ENCODE data around the gene GNB1L.

GNB1L gene

GRCh38 chr22:19851291-19852176, 3.1 kb downstream of the GNB1L start:
- no peak overlapping the region for H3K18ac ChIP-seq (ENCODE audit: low read depth in 1 of 2, low read length in 2 of 2)
- H3K4me1 ChIP-seq (ENCODE audit: control insufficient read depth, insufficient read depth, low read depth, low read length): peaks cover 54% of the 10 kb centered on the region
- no peak overlapping the region for H3K23ac ChIP-seq (ENCODE audit: low read length in 2 of 2)
- H2AK5ac ChIP-seq (ENCODE audit: low read length, severe bottlenecking): no peak overlapping the region
- H3K4me3 ChIP-seq (ENCODE audit: insufficient read depth in 1 of 2, low read depth in 1 of 2, low read length in 2 of 2): no peak overlapping the region
- H3K9me3 ChIP-seq (ENCODE audit: control insufficient read depth, low read length): no peaks in the 10 kb centered on the region
- H3K4me2 ChIP-seq (ENCODE audit: low read length, poor library complexity, severe bottlenecking): no peak overlapping the region
- no peak overlapping the region for H2BK12ac ChIP-seq (ENCODE audit: low read length in 2 of 2)
- 93% methylated on average over 21 of the region's 21 CpGs for WGBS
- no peak overlapping the region for H2BK120ac ChIP-seq (ENCODE audit: low read depth, low read length)
- no peak overlapping the region for H3K4ac ChIP-seq (ENCODE audit: low read depth in 1 of 2, low read length in 2 of 2)
- H3K27me3 ChIP-seq (ENCODE audit: control insufficient read depth in 1 of 2, insufficient read depth in 1 of 2, low read length in 2 of 2): no peaks in the 10 kb centered on the region
- peaks cover 27 to 43% of the 10 kb centered on the region in 2 experiments for H3K36me3 ChIP-seq (ENCODE audit: control insufficient read depth in 1 of 2, insufficient read depth in 2 of 2, low read depth in 1 of 2, low read length in 2 of 2)
- no peak overlapping the region for H3K9ac ChIP-seq (ENCODE audit: low read length)
- H2BK15ac ChIP-seq (ENCODE audit: low read depth, poor library complexity, severe bottlenecking): peak overlapping the region; percentile 23
- no peak for DNase-seq
- no peak overlapping the region for H2AFZ ChIP-seq (ENCODE audit: low read depth, low read length)
- no peak overlapping the region for H3K27ac ChIP-seq (ENCODE audit: low read length, poor library complexity, severe bottlenecking)
- H4K91ac ChIP-seq (ENCODE audit: low read length): peak overlapping the region; percentile 64
- H3K79me1 ChIP-seq (replicated peaks; ENCODE audit: low read length, poor library complexity, severe bottlenecking): peaks cover 41% of the 10 kb centered on the region
- H4K8ac ChIP-seq (ENCODE audit: low read length): peak overlapping the region; percentile 56
- no peak overlapping the region for H2BK5ac ChIP-seq (ENCODE audit: low read depth, low read length, poor library complexity, severe bottlenecking)
- H3K14ac ChIP-seq (ENCODE audit: low read length in 2 of 2): no peak overlapping the region

GRCh38 chr22:19850763-19851109, 3.9 kb downstream of the GNB1L start:
- Histone ChIP-seq H3K4me3 (ENCODE audit: insufficient read depth in 1 of 2, low read depth in 1 of 2, low read length in 2 of 2) (no peak overlapping the region), H3K27ac (ENCODE audit: low read length, poor library complexity, severe bottlenecking) (no peak overlapping the region), H3K9me3 (ENCODE audit: control insufficient read depth, low read length) (no peaks in the 10 kb centered on the region), H2AK5ac (ENCODE audit: low read length, severe bottlenecking) (no peak overlapping the region), H3K27me3 (ENCODE audit: control insufficient read depth in 1 of 2, insufficient read depth in 1 of 2, low read length in 2 of 2) (no peaks in the 10 kb centered on the region), H3K18ac (ENCODE audit: low read depth in 1 of 2, low read length in 2 of 2) (peak overlapping the region in 1 of 2 experiments; percentile 54), H3K23ac (ENCODE audit: low read length in 2 of 2) (no peak overlapping the region), H3K79me1 (replicated peaks; ENCODE audit: low read length, poor library complexity, severe bottlenecking) (peaks cover 48% of the 10 kb centered on the region), H4K91ac (ENCODE audit: low read length) (no peak overlapping the region), H4K8ac (ENCODE audit: low read length) (no peak overlapping the region), H3K9ac (ENCODE audit: low read length) (peak overlapping the region; percentile 21), H2BK5ac (ENCODE audit: low read depth, low read length, poor library complexity, severe bottlenecking) (no peak overlapping the region), H2BK12ac (ENCODE audit: low read length in 2 of 2) (no peak overlapping the region), H3K4me2 (ENCODE audit: low read length, poor library complexity, severe bottlenecking) (no peak overlapping the region), H3K14ac (ENCODE audit: low read length in 2 of 2) (peak overlapping the region in 1 of 2 experiments; percentile 11), H3K4ac (ENCODE audit: low read depth in 1 of 2, low read length in 2 of 2) (no peak overlapping the region), H2AFZ (ENCODE audit: low read depth, low read length) (no peak overlapping the region), H3K36me3 (ENCODE audit: control insufficient read depth in 1 of 2, insufficient read depth in 2 of 2, low read depth in 1 of 2, low read length in 2 of 2) (peaks cover 27 to 48% of the 10 kb centered on the region in 2 experiments), H2BK120ac (ENCODE audit: low read depth, low read length) (no peak overlapping the region), H3K4me1 (ENCODE audit: control insufficient read depth, insufficient read depth, low read depth, low read length) (peaks cover 54% of the 10 kb centered on the region), H2BK15ac (ENCODE audit: low read depth, poor library complexity, severe bottlenecking) (no peak overlapping the region)
- WGBS: 71% methylated on average over 9 of the region's 9 CpGs
- no peak for DNase-seq

GRCh38 chr22:19849835-19850762, 4.6 kb downstream of the GNB1L start:
- Histone ChIP-seq H3K9ac (ENCODE audit: low read length) (peak overlapping the region; percentile 21), H3K18ac (ENCODE audit: low read depth in 1 of 2, low read length in 2 of 2) (no peak overlapping the region), H3K9me3 (ENCODE audit: control insufficient read depth, low read length) (no peaks in the 10 kb centered on the region), H4K8ac (ENCODE audit: low read length) (no peak overlapping the region), H3K27ac (ENCODE audit: low read length, poor library complexity, severe bottlenecking) (no peak overlapping the region), H4K91ac (ENCODE audit: low read length) (no peak overlapping the region), H2AFZ (ENCODE audit: low read depth, low read length) (no peak overlapping the region), H3K4me2 (ENCODE audit: low read length, poor library complexity, severe bottlenecking) (no peak overlapping the region), H3K36me3 (ENCODE audit: control insufficient read depth in 1 of 2, insufficient read depth in 2 of 2, low read depth in 1 of 2, low read length in 2 of 2) (peaks cover 27 to 54% of the 10 kb centered on the region in 2 experiments), H2BK120ac (ENCODE audit: low read depth, low read length) (no peak overlapping the region), H3K27me3 (ENCODE audit: control insufficient read depth in 1 of 2, insufficient read depth in 1 of 2, low read length in 2 of 2) (no peaks in the 10 kb centered on the region), H3K14ac (ENCODE audit: low read length in 2 of 2) (peak overlapping the region in 1 of 2 experiments; percentile 80), H2AK5ac (ENCODE audit: low read length, severe bottlenecking) (no peak overlapping the region), H2BK15ac (ENCODE audit: low read depth, poor library complexity, severe bottlenecking) (no peak overlapping the region), H3K79me1 (replicated peaks; ENCODE audit: low read length, poor library complexity, severe bottlenecking) (peaks cover 53% of the 10 kb centered on the region), H3K23ac (ENCODE audit: low read length in 2 of 2) (peak overlapping the region in 1 of 2 experiments; percentile 75), H2BK12ac (ENCODE audit: low read length in 2 of 2) (no peak overlapping the region), H3K4me1 (ENCODE audit: control insufficient read depth, insufficient read depth, low read depth, low read length) (peaks cover 52% of the 10 kb centered on the region), H3K4me3 (ENCODE audit: insufficient read depth in 1 of 2, low read depth in 1 of 2, low read length in 2 of 2) (no peak overlapping the region), H3K4ac (ENCODE audit: low read depth in 1 of 2, low read length in 2 of 2) (no peak overlapping the region), H2BK5ac (ENCODE audit: low read depth, low read length, poor library complexity, severe bottlenecking) (no peak overlapping the region)
- WGBS: 79% methylated on average over 9 of the region's 9 CpGs
- DNase-seq: peak; percentile 25
